NCI-H1436 treated with DMSO at 0.1 percent for 48 hours (cell line): ENCODE data around the gene THBS4.

ENCODE experiments used
- DNase-seq: peaks from one replicate; lab custom pipeline; 2025; lab: John Stamatoyannopoulos, UW

Gene THBS4

GRCh38 chr5:80116465-80116864 is 81.3 kb downstream of the THBS4 start:
- DNase-seq: no peak

DNA sequence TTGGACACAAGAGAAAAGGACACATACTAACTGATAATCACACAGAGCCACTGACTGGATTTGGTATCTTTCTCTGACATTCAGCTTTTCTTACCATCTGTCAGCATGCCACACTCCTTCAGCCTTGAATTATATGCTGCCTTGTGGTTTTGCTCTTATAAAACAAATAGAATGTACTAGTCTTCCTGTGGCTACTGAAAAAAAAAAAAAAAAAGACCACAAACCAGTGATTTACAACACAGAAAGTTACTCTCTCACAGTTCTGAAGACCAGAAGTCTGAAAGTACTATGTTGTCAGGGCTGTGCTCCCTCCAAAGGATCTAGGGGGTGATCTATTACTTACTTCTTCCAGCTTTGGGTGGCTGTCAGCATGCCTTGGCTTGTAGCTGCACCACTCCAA is 82.3 kb downstream of the THBS4 start:
- no peak for DNase-seq

- DNase-seq: no peak
Observed at GRCh38 chr5:80119372-80119771, 84.2 kb downstream of the THBS4 start.

GRCh38 chr5:80122579-80122978 is 87.4 kb downstream of the THBS4 start:
- DNase-seq: no peak

DNA sequence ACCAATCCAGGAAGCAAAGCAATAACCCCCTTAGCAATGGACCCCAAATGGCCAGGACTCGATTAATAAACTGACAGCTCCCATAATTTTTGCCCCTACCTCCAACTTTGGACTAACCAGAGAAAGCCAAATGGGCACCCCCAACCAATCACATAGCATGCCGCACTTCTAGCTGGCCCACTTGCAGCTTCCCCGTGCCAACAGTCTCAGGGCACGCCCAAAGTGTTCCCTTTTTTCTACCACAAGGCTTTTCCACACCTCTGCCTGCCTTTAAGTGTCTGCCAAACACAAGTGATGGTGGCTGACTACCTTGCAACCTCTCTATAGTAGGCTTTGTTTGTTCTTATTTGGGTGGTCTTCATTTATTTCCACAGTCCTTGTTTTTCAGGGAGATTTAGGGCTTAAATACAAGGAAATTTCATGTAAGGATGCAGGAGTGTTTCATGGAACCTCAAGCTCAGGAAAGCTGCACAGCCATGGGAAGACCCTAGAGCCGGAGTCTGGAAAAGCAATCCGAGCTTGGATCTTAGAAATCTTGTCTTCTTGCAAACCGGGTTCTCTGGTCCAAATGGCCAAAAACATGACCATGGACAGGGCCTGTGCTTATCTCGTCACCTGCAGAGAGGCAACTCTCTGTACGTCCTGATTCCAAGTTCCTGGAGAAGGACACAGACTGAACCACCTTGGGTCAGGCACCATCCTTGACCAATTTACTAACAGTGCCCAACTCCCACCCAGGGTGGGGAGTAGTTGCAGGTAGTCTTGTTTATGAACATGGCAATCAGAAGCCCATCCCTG is 89.2 kb downstream of the THBS4 start:
- DNase-seq: no peak

- DNase-seq: no peak
Observed at GRCh38 chr5:80125022-80125961, 90.1 kb downstream of the THBS4 start.

DNA sequence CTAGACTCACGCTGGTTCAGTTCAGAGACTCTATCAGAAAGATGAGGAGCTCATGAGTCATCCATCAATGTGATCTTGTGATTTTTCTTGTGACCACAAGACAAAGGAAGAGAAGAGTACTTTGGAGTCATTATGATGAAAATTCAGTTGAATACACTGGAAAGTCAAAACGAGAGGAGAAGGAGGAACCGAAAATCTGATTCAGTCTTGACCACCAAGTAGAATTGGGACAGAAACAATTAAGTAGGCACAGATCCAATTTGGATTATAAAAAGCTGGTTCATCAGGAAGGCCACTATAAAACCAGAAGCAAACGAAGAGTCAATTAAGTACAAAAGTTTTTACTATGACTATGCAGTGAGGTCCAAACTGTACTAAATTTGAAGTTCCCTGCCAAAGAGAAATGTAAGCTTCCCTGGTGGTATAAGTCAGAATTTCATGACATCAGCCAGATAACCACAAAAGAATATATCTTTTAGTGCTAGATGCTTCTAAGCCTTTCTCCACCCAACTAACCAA is 90.9 kb downstream of the THBS4 start:
- no peak for DNase-seq

DNA sequence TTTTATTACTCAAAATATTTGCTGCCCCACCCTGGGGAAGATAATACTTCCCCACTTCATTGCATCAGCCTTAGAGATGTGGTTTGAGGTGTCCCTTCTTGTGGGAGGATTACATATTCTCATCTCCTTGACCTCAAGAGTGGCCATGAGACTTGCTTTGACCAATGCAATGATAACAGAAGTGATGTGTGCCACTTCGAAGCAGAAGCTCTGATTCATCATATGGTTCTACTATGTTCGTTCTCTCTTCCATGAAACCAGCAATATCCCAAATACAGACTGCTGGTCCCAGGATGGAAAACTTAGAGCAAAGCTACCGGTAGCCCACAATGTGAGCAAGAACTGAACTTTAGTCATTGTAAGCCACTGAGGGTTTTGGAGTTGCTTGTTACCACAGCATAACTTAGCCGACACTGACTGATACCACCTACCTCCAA is 92.0 kb downstream of the THBS4 start:
- no peak for DNase-seq

- DNase-seq: no peak
Observed at GRCh38 chr5:80128141-80128540, 93.0 kb downstream of the THBS4 start.

DNA sequence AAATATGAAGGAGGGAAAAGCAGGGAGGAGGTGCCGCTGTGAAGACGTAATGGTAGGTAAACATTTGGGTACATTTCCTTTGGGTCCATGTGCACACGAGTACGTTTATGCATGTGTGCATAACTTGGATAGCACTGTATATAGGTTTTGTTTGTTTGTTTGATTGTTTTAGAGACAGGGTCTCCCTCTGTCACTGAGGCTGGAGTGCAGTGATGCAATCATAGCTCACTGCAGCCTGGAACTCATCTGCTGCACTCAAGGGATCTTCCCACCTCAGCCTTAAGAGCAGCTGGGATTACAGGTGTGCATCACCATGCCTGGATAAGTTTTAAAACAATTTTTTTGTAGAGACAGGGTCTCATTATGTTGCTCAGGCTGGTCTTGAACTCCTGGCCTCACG is 94.0 kb downstream of the THBS4 start:
- no peak for DNase-seq
